ENCODE data around the gene PARD6G.

DNA sequence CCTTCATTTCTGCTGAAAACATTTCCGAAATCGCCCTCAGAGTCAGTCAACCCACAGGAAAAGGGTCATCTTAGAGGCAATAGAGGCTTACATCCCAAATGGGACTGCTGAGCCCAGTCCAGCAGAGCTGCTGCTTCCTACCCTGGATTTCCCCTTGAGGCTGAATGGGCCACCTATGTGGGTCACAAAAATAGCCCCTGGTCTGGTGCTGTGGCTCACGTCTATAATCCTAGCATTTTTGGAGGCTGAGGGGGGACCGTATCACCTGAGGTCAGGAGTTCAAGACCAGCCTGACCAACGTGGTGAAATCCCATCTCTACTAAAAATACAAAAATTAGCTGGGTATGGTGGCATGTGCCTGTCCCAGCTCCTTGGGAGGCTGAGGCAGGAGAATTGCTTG lies 88.9 kb downstream of the PARD6G start:
- TF ChIP-seq EZH2 (IDR thresholded peaks at IDR 0.05; ENCODE audit: insufficient read depth, poor library complexity, severe bottlenecking) (no peak), EZH2phosphoT487 (IDR thresholded peaks at IDR 0.05; ENCODE audit: insufficient read depth, low read depth) (no peak)

Data from GM23248 (cell line).